ENCODE data around the gene SLC2A5. TPM values are rescaled to one million over a fixed set of nuclear protein-coding genes. Genes with fewer than 3 reads are reported as not detected.
"Not testable (repeated sequence)": the region's sequence is repeated elsewhere in the genome, so short reads cannot be mapped to it uniquely, and the experiment has no call there.

The SLC2A5 gene
- total RNA-seq, 1 donor from 2014 or later: 0.26 TPM

- no peaks in the 10 kb centered on the region for H3K27me3 ChIP-seq (ENCODE audit: control insufficient read depth, insufficient read depth, low read length)
- TF ChIP-seq, protein P1, sequence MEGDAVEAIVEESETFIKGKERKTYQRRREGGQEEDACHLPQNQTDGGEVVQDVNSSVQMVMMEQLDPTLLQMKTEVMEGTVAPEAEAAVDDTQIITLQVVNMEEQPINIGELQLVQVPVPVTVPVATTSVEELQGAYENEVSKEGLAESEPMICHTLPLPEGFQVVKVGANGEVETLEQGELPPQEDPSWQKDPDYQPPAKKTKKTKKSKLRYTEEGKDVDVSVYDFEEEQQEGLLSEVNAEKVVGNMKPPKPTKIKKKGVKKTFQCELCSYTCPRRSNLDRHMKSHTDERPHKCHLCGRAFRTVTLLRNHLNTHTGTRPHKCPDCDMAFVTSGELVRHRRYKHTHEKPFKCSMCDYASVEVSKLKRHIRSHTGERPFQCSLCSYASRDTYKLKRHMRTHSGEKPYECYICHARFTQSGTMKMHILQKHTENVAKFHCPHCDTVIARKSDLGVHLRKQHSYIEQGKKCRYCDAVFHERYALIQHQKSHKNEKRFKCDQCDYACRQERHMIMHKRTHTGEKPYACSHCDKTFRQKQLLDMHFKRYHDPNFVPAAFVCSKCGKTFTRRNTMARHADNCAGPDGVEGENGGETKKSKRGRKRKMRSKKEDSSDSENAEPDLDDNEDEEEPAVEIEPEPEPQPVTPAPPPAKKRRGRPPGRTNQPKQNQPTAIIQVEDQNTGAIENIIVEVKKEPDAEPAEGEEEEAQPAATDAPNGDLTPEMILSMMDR (IDR thresholded peaks at IDR 0.05; ENCODE audit: insufficient read depth, low read length, severe bottlenecking): no peak
- H3K36me3 ChIP-seq (ENCODE audit: control insufficient read depth, insufficient read depth, low read length): no peaks in the 10 kb centered on the region
- no peak overlapping the region for H3K4me3 ChIP-seq (ENCODE audit: low read depth, low read length)
- DNase-seq (ENCODE audit: low read depth) (no peak), FAIRE-seq (no peak)
Observed at GRCh38 chr1:9025449-9025848, 44.0 kb downstream of the SLC2A5 start.

DNA sequence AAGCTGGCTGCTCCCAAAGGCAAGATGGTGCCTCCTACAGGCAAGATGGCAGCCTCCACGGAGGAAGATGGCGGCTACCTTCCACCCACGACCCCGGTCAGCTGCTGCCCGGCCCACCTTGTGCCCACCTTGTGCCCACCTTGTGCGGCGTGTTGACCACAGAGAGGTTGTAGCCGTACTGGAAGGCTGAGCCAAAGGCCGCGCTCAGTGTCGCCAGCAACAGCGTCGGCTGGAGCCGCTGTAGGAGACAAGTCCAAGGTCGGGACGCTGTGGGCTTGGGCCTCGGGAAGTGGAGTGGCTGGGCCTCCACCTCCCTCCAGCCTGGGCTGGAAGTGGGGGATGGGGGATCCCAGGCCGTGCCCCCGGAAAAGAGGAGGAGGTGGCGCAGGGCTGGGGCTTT is 44.6 kb downstream of the SLC2A5 start:
- FAIRE-seq (no peak), DNase-seq (ENCODE audit: low read depth) (no peak)
- Histone ChIP-seq H3K27me3 (ENCODE audit: control insufficient read depth, insufficient read depth, low read length) (no peaks in the 10 kb centered on the region), H3K36me3 (ENCODE audit: control insufficient read depth, insufficient read depth, low read length) (no peaks in the 10 kb centered on the region), H3K4me3 (ENCODE audit: low read depth, low read length) (no peak overlapping the region)
- TF ChIP-seq, protein P1 (IDR thresholded peaks at IDR 0.05; ENCODE audit: insufficient read depth, low read length, severe bottlenecking): no peak

DNA sequence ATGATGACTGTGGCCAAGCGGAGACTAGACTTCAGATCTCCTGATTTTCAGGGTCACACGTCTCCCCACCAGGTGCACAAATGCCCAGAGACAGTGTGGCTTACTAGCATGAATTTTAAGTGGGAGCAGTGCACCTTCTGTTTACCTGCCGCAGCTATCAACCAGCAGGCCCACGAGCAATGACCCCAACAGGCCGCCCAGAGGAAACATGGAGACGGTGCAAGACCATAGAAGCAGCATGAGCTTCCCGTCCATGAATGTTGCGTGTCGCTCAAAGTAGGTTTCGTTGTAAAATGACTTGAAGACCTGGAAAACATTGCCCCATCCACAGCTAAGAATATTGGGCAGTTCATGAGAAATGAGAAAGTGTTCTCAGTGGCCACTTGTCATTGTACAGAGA is 46.7 kb downstream of the SLC2A5 start:
- FAIRE-seq (no peak), DNase-seq (ENCODE audit: low read depth) (no peak)
- TF ChIP-seq, protein P1 (IDR thresholded peaks at IDR 0.05; ENCODE audit: insufficient read depth, low read length, severe bottlenecking): no peak
- H3K27me3 ChIP-seq (ENCODE audit: control insufficient read depth, insufficient read depth, low read length): peaks cover 1% of the 10 kb centered on the region
- no peak overlapping the region for H3K4me3 ChIP-seq (ENCODE audit: low read depth, low read length)
- no peaks in the 10 kb centered on the region for H3K36me3 ChIP-seq (ENCODE audit: control insufficient read depth, insufficient read depth, low read length)

GRCh38 chr1:9022026-9022738 is 47.3 kb downstream of the SLC2A5 start:
- peak; percentile 100 for FAIRE-seq
- not testable (repeated sequence) for H3K4me3 ChIP-seq (ENCODE audit: low read depth, low read length); DNase-seq (ENCODE audit: low read depth); H3K36me3 ChIP-seq (ENCODE audit: control insufficient read depth, insufficient read depth, low read length); H3K27me3 ChIP-seq (ENCODE audit: control insufficient read depth, insufficient read depth, low read length)

DNA sequence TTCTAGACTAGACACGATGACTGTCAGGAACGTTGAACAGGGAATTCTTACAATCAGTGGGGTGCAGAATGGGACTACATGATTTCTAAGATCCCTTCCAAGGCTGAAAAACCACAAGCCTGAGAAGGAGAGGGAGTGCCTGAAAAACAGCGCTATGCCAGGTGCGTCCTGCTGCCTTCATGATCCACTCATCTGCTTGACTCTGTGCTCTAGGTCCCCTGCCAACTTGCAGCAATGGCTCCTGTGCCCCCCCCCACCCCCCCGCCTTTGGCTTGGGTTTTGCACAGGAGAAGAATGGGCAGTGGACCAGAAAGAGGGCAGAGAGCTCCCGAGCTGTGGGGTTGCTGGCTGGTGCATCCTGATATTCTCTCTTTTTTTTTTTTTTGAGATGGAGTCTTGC is 49.1 kb downstream of the SLC2A5 start:
- DNase-seq (ENCODE audit: low read depth): no peak
- Histone ChIP-seq H3K36me3 (ENCODE audit: control insufficient read depth, insufficient read depth, low read length) (no peaks in the 10 kb centered on the region), H3K27me3 (ENCODE audit: control insufficient read depth, insufficient read depth, low read length) (peaks cover 1% of the 10 kb centered on the region), H3K4me3 (ENCODE audit: low read depth, low read length) (no peak overlapping the region)
- no peak for FAIRE-seq
- TF ChIP-seq, protein P1 (IDR thresholded peaks at IDR 0.05; ENCODE audit: insufficient read depth, low read length, severe bottlenecking): no peak

GRCh38 chr1:9019896-9020295 is 49.5 kb downstream of the SLC2A5 start:
- TF ChIP-seq, protein P1 (IDR thresholded peaks at IDR 0.05; ENCODE audit: insufficient read depth, low read length, severe bottlenecking): no peak
- Histone ChIP-seq H3K27me3 (ENCODE audit: control insufficient read depth, insufficient read depth, low read length) (peaks cover 1% of the 10 kb centered on the region), H3K36me3 (ENCODE audit: control insufficient read depth, insufficient read depth, low read length) (no peaks in the 10 kb centered on the region), H3K4me3 (ENCODE audit: low read depth, low read length) (no peak overlapping the region)
- DNase-seq (ENCODE audit: low read depth): no peak
- no peak for FAIRE-seq
